ENCODE results near the gene HIVEP2. TPM values are rescaled to one million over a fixed set of nuclear protein-coding genes. Genes with fewer than 3 reads are reported as not detected.

HIVEP2 gene
- total and polyA plus RNA-seq, 2 donors (not counting 1 experiment from before 2014, with no cell fraction given) = 5.0 to 14.4 TPM

GRCh38 chr6:142784344-142784743, 160.6 kb downstream of the HIVEP2 start:
- no peaks in the 10 kb centered on the region for H3K9me3 ChIP-seq (ENCODE audit: control insufficient read depth, insufficient read depth, low read depth, low read length)
- H3K9ac ChIP-seq (ENCODE audit: insufficient read depth, low read length) = no peak overlapping the region
- TF ChIP-seq, protein P1, sequence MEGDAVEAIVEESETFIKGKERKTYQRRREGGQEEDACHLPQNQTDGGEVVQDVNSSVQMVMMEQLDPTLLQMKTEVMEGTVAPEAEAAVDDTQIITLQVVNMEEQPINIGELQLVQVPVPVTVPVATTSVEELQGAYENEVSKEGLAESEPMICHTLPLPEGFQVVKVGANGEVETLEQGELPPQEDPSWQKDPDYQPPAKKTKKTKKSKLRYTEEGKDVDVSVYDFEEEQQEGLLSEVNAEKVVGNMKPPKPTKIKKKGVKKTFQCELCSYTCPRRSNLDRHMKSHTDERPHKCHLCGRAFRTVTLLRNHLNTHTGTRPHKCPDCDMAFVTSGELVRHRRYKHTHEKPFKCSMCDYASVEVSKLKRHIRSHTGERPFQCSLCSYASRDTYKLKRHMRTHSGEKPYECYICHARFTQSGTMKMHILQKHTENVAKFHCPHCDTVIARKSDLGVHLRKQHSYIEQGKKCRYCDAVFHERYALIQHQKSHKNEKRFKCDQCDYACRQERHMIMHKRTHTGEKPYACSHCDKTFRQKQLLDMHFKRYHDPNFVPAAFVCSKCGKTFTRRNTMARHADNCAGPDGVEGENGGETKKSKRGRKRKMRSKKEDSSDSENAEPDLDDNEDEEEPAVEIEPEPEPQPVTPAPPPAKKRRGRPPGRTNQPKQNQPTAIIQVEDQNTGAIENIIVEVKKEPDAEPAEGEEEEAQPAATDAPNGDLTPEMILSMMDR (conservative IDR thresholded peaks at IDR 0.05 in 1 of 2, IDR thresholded peaks at IDR 0.05 in 1 of 2; ENCODE audit: low read depth in 1 of 2, low read length in 2 of 2) = no peak
- TF ChIP-seq EZH2 (IDR thresholded peaks at IDR 0.05; ENCODE audit: low read length, missing control alignments) = no peak
- no peaks in the 10 kb centered on the region for H3K36me3 ChIP-seq (ENCODE audit: control insufficient read depth, insufficient read depth, low read length)
- H3K27me3 ChIP-seq (ENCODE audit: control insufficient read depth, insufficient read depth, low read length) = no peaks in the 10 kb centered on the region
- no peaks in the 10 kb centered on the region for H3K4me1 ChIP-seq (ENCODE audit: control insufficient read depth, extremely low read depth, insufficient read depth, low read length)
- no peak overlapping the region for H3K27ac ChIP-seq (ENCODE audit: insufficient read depth, low read length)
- H3K79me2 ChIP-seq (ENCODE audit: control insufficient read depth, insufficient read depth, low read length) = no peaks in the 10 kb centered on the region
- H3K4me3 ChIP-seq (replicated peaks in 1 of 4; ENCODE audit: control extremely low read depth in 1 of 4, insufficient read depth in 1 of 4, low read depth in 3 of 4, low read length in 4 of 4) = no peak overlapping the region
- DNase-seq (ENCODE audit: low read depth in 2 of 2) = peak in 1 of 2 donors; percentile 60
- no peaks in the 10 kb centered on the region for H4K20me1 ChIP-seq (ENCODE audit: control insufficient read depth, extremely low read depth, insufficient read depth, low read length)
- no peak overlapping the region for H2AFZ ChIP-seq (ENCODE audit: low read length)
- no peak overlapping the region for H3K4me2 ChIP-seq (ENCODE audit: extremely low read depth, insufficient read depth, low read length)

GRCh38 chr6:142783499-142783898, 161.5 kb downstream of the HIVEP2 start:
- Histone ChIP-seq H3K27me3 (ENCODE audit: control insufficient read depth, insufficient read depth, low read length) (no peaks in the 10 kb centered on the region), H3K4me1 (ENCODE audit: control insufficient read depth, extremely low read depth, insufficient read depth, low read length) (no peaks in the 10 kb centered on the region), H3K27ac (ENCODE audit: insufficient read depth, low read length) (no peak overlapping the region), H3K4me3 (replicated peaks in 1 of 4; ENCODE audit: control extremely low read depth in 1 of 4, insufficient read depth in 1 of 4, low read depth in 3 of 4, low read length in 4 of 4) (no peak overlapping the region), H3K9me3 (ENCODE audit: control insufficient read depth, insufficient read depth, low read depth, low read length) (no peaks in the 10 kb centered on the region), H3K9ac (ENCODE audit: insufficient read depth, low read length) (no peak overlapping the region), H3K36me3 (ENCODE audit: control insufficient read depth, insufficient read depth, low read length) (no peaks in the 10 kb centered on the region), H3K79me2 (ENCODE audit: control insufficient read depth, insufficient read depth, low read length) (no peaks in the 10 kb centered on the region), H4K20me1 (ENCODE audit: control insufficient read depth, extremely low read depth, insufficient read depth, low read length) (no peaks in the 10 kb centered on the region), H3K4me2 (ENCODE audit: extremely low read depth, insufficient read depth, low read length) (no peak overlapping the region), H2AFZ (ENCODE audit: low read length) (no peak overlapping the region)
- DNase-seq (ENCODE audit: low read depth in 2 of 2) = peak in 1 of 2 donors; percentile 12
- TF ChIP-seq, protein P1 (conservative IDR thresholded peaks at IDR 0.05 in 1 of 2, IDR thresholded peaks at IDR 0.05 in 1 of 2; ENCODE audit: low read depth in 1 of 2, low read length in 2 of 2) = no peak

DNA sequence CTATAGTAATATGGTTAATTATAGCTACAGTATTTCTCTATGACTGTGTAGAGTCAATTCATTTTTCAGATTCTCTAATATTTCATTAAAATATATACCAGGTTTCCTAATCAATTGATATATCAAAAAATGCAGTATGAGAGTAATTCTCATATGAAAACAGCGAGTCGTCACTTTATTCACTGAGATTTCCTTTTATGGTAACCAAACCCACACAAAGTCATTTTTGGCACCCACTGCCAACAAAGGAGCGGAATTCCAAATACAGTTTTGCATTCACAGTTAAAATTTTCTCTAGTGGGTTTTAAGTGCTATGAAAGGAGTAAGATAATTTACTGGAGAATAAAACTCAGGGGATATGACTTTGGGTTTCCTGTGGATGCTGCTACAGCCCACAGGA, 163.8 kb downstream of the HIVEP2 start:
- Histone ChIP-seq H3K79me2 (ENCODE audit: control insufficient read depth, insufficient read depth, low read length) (no peaks in the 10 kb centered on the region), H3K27ac (ENCODE audit: insufficient read depth, low read length) (no peak overlapping the region), H3K4me2 (ENCODE audit: extremely low read depth, insufficient read depth, low read length) (no peak overlapping the region), H3K36me3 (ENCODE audit: control insufficient read depth, insufficient read depth, low read length) (no peaks in the 10 kb centered on the region), H2AFZ (ENCODE audit: low read length) (no peak overlapping the region), H3K9ac (ENCODE audit: insufficient read depth, low read length) (no peak overlapping the region), H4K20me1 (ENCODE audit: control insufficient read depth, extremely low read depth, insufficient read depth, low read length) (no peaks in the 10 kb centered on the region), H3K4me3 (replicated peaks in 1 of 4; ENCODE audit: control extremely low read depth in 1 of 4, insufficient read depth in 1 of 4, low read depth in 3 of 4, low read length in 4 of 4) (no peak overlapping the region), H3K4me1 (ENCODE audit: control insufficient read depth, extremely low read depth, insufficient read depth, low read length) (no peaks in the 10 kb centered on the region), H3K27me3 (ENCODE audit: control insufficient read depth, insufficient read depth, low read length) (no peaks in the 10 kb centered on the region), H3K9me3 (ENCODE audit: control insufficient read depth, insufficient read depth, low read depth, low read length) (no peaks in the 10 kb centered on the region)
- no peak for TF ChIP-seq EZH2 (IDR thresholded peaks at IDR 0.05; ENCODE audit: low read length, missing control alignments)
- TF ChIP-seq, protein P1 (conservative IDR thresholded peaks at IDR 0.05 in 1 of 2, IDR thresholded peaks at IDR 0.05 in 1 of 2; ENCODE audit: low read depth in 1 of 2, low read length in 2 of 2) = no peak
- peak in 1 of 2 donors; percentile 37 for DNase-seq (ENCODE audit: low read depth in 2 of 2)

Measured in fibroblast of lung (primary cell).